HG02571 (cell line): ENCODE data around the gene RBM20.
A peak's percentile ranks its signal among the peaks of the same experiment; 100 is the strongest.

ENCODE experiments used
- ATAC-seq: cut with Tn5 transposase; IDR thresholded peaks from one replicate; pipeline ENCODE4 v1.9.1; 2021; ENCODE audit warnings: mild to moderate bottlenecking, moderate library complexity; ENCODE audit not compliant: unreplicated experiment

The RBM20 gene

GRCh38 chr10:110863956-110864355 is 219.8 kb downstream of the RBM20 start:
- ATAC-seq, result no peak

DNA sequence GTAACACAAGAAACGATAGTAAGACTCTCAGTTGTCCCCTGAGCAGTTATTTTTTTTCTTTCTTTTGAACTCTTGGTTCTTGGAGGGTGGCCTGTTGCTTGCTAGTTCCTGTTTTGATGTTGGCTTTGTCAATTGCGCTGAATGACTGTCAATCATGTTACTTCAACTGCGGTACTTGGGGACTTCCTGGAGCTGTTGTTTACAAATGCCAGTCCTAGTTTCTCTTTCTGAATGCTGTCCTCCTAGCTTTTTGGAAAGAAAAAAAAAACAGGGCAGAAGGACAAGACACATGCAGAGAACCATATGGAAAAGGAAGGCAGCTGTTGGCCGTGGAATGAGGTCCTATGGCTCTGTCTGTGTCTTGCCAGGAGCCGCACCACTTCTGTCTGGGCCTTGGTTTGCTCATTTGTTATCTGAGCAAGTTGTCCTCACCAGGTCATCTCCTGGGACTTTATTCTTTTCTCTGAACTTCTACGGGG is 220.6 kb downstream of the RBM20 start:
- peak; percentile 54 for ATAC-seq

DNA sequence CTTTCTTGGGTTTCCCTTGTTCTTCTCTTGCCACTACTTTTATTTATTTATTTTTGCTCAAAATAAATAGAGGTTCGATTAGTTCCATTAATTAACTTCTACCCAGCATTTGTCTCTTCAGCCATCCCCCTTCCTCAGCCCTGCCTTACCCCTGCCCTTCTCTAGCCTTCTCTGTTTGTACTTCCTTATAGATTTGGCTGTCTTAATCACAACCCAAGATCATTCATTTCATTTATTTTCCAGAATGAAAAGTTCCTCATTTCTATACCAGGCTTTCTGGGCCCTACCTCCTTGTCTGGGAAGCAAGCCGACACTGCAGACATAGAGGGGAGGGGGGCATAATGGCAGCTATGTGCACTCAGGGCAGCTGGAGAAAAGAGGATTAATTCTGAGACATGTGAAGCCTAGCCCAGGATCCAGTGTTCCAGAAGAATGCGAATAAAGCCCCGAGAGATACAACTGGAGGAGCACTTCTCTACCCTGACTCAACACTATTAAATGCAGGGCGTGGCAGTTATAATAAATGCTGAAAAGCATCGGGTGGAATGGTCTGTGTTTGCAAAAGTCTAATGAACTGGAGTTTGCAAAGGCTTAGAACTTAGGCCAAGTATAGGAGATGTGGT is 221.2 kb downstream of the RBM20 start:
- ATAC-seq, result no peak

GRCh38 chr10:110865809-110866482 is 221.8 kb downstream of the RBM20 start:
- ATAC-seq, result no peak

- ATAC-seq, result peak; percentile 22
Measured at GRCh38 chr10:110867011-110867806, 223.1 kb downstream of the RBM20 start.

DNA sequence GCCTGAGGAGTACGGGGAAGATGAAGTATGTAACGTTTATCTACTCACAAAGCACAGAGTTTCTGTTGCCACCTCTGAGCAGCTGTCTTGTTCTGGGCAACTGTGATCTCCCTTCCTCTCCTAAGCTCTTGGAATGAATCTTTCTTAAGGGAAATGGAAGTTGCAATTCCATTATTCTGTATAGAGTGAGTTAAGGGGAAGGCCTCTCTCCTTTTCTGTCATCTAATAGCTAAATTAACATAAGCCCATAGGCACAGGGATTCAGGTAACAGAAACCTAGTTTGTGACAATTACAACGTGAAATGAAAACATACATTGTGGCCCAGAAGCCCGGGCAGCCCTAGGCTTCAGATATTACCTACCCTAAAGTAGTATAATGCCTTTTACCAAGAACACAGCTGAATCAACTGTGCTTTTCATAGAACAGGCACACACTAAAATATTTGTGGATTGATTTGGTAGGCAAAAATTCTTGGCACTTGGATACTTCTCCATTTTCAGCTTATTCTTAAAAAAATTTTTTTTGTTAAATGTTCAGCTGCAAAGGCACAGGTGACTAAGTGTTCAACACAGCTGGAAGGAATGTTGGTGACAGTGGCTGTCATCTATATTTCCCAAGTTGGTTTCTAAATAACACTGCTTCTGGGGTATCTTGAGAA is 223.8 kb downstream of the RBM20 start:
- no peak for ATAC-seq

DNA sequence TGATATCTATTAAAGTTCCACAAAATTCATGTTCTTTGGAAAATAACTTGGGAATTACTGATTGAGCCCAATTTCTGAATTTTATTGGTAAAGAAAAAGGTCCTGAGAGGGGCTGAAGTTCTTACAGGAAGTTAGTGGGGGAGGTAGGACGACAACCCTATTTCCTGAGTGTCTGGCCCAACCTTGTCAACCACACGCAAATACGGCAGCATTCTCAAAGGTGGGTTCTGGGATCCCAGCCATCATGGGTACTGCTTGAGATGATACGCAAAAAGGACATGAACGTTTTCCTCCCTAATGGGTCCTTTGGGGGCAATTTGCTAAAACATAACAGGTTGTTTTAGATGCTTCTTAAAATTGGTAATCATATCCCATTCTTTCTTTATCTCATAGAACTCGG is 224.8 kb downstream of the RBM20 start:
- ATAC-seq, result no peak

DNA sequence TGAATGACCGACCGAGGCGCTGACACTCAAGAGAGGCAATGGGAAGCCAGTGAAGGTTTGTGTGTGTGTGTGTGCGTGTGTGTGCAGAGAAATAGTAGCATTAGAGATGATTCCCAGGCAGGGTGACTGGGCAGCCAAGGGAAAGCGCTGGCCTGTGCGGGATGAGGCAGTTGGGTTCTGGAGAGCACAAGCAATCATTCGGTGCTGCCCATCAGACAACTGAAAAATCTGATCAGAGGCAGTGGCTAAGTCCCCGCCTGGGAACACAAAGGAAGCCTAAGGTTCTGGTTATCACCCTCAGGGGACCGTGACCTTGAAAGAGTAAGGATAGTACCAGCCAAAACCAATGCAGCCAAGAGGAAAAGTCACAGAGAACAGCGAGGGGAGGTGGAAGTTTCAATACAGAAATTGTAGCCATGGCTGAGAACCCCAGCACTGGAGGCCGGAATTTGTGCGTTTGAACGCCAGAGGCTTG is 226.7 kb downstream of the RBM20 start:
- ATAC-seq, result no peak

- peak; percentile 83 for ATAC-seq
Measured at GRCh38 chr10:110871298-110872084, 227.4 kb downstream of the RBM20 start, which contains the start of gene PDCD4. PDCD4 (plus strand) TSS chr10:110871928; CDS start chr10:110876028, 4,100 bp downstream.

- peak; percentile 45 for ATAC-seq
Measured at GRCh38 chr10:110872145-110872983, 228.2 kb downstream of the RBM20 start.

GRCh38 chr10:110872984-110873923 is 229.1 kb downstream of the RBM20 start:
- no peak for ATAC-seq

- no peak for ATAC-seq
Measured at GRCh38 chr10:110873951-110874350, 229.8 kb downstream of the RBM20 start.

DNA sequence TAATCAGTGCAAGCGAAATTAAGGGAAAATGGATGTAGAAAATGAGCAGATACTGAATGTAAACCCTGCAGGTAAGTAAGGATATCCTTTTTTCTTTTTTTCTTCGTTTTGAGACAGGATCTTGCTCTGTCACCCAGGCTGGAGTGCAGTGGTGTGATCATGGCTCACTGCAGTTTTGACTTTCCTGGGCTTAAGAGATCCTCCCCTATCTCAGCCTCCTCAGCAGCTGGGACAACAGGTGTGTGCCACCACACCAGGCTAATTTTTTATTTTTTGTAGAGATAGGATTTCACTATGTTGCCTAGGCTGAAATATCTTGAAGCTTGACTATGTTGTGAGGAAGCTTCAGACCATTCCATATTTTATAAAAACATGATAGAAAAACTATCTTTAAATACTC is 231.9 kb downstream of the RBM20 start:
- no peak for ATAC-seq

- no peak for ATAC-seq
Measured at GRCh38 chr10:110876788-110877187, 232.7 kb downstream of the RBM20 start.

- no peak for ATAC-seq
Measured at GRCh38 chr10:110880012-110880411, 235.9 kb downstream of the RBM20 start.

DNA sequence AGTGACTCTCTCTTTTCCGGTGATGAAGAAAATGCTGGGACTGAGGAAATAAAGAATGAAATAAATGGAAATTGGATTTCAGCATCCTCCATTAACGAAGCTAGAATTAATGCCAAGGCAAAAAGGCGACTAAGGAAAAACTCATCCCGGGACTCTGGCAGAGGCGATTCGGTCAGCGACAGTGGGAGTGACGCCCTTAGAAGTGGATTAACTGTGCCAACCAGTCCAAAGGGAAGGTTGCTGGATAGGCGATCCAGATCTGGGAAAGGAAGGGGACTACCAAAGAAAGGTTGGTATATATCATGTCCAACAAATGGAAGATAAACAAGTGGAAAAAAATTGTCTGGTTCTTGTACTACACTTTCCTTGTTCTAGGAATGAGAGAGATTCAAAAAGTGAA is 237.1 kb downstream of the RBM20 start:
- no peak for ATAC-seq

GRCh38 chr10:110881905-110882304 is 237.8 kb downstream of the RBM20 start:
- ATAC-seq, result no peak

DNA sequence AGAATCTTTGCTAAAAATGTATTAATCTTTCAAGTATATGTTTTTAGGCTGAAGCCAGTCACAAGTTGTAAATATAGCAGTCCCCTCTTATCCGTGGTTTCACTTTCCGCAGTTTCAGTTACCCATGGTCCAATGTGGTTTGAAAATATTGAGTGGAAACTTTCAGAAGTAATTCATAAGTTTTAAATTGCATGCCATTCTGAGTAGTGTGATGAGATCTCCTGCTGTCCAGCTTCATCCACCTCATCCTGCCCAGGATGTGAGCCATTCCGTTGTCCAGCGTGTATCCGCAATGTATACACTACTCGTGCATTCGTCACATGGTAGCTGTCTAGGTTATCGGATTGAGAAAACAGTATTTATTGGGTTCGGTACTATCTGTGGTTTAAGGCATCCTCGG is 239.8 kb downstream of the RBM20 start:
- ATAC-seq, result no peak
